Heart left ventricle (tissue), 13 donors: ENCODE results near the gene NGEF.

Experiments used
- CTCF ChIP-seq, 12 donors: fragments of 200-600 bp; sonication (generic) in 4 of 12; IDR thresholded peaks; one replicate each; pipeline versions ENCODE4 v1.5.0 to v1.8.0; 2018 to 2022; ENCODE audit warnings: antibody characterized with exemption in 12 of 12, mild to moderate bottlenecking in 5 of 12
- POLR2A ChIP-seq, 2 donors: fragments of 450-650 bp; IDR thresholded peaks; one replicate each; pipeline ENCODE4 v1.6.1; 2017; ENCODE audit warnings: antibody characterized with exemption in 2 of 2, mild to moderate bottlenecking in 2 of 2, moderate library complexity in 2 of 2
- donor health status: ischemic (EF 13 %, LVEDD 7.1; RV severe dilation, severe dysfunction).
- donor health status: DM: no; HTN: yes; CAD: no.
- donor health status: DM: no; HTN: no; CAD: no.
- donor health status: ischemic (EF 25% LVEDD 6.9; RV normal size, moderate dysfunction).
- donor health status: ischemic (EF 25% LVEDD 5.7; RV mildly dilated, moderate dysfunction).
- donor health status: ischemic (EF 35%, LVEDD 5.7; RV mildly dilated, moderate dysfunction).
- donor health status: nonischemic (EF 11% LVEDD 7.7; RV severe dilation, severe dysfunction).
- donor health status: DM: yes; HTN: yes; CAD: no.
- donor health status: PGD.
- donor health status: ischemic (EF 29% LVEDD 5.4; RV normal size, mild dysfunction).
- donor health status: nonischemic (EF 23%, LVEDD 6.1; RV moderate dilation, normal function).

GRCh38 chr2:232910376-232910775 is 102.7 kb downstream of the NGEF start:
- no peak for TF ChIP-seq CTCF (IDR thresholded peaks at IDR 0.05)
- no peak for TF ChIP-seq POLR2A (IDR thresholded peaks at IDR 0.05)
